Glutamatergic neuron (in vitro differentiated cells): ENCODE data around the gene LAMA1. TPM values are rescaled to one million over a fixed set of nuclear protein-coding genes. Genes with fewer than 3 reads are reported as not detected.

Experiments
- DNase-seq: peaks from one replicate; pipeline ENCODE4 v3.0.0; 2022
- H3K27ac Mint-ChIP-seq: one replicate; pipeline ENCODE4 v1.8.0; 2020; ENCODE audit warnings: mild to moderate bottlenecking, mixed read lengths, inconsistent platforms; ENCODE audit not compliant: unreplicated experiment
- H3K27me3 Mint-ChIP-seq: one replicate; pipeline ENCODE4 v1.8.0; 2020; ENCODE audit warnings: mild to moderate bottlenecking, moderate library complexity, mixed read lengths, inconsistent platforms; ENCODE audit not compliant: unreplicated experiment
- H3K36me3 Mint-ChIP-seq: one replicate; pipeline ENCODE4 v1.8.0; 2020; ENCODE audit warnings: mild to moderate bottlenecking, mixed read lengths, inconsistent platforms; ENCODE audit not compliant: unreplicated experiment
- H3K4me1 Mint-ChIP-seq: one replicate; pipeline ENCODE4 v1.8.0; 2020; ENCODE audit warnings: mild to moderate bottlenecking, low read depth, mixed read lengths, inconsistent platforms; ENCODE audit not compliant: unreplicated experiment
- H3K4me3 Mint-ChIP-seq: one replicate; pipeline ENCODE4 v1.8.0; 2020; ENCODE audit warnings: mild to moderate bottlenecking, mixed read lengths, inconsistent platforms; ENCODE audit not compliant: unreplicated experiment
- H3K9me3 Mint-ChIP-seq: one replicate; pipeline ENCODE4 v1.8.0; 2020; ENCODE audit warnings: mild to moderate bottlenecking, moderate library complexity, mixed read lengths, inconsistent platforms; ENCODE audit not compliant: unreplicated experiment
- CTCF ChIP-seq: fragments of 200-600 bp; sonication (generic); IDR thresholded peaks from one replicate; pipeline ENCODE4 v1.5.0; 2021; ENCODE audit not compliant: partially characterized antibody, unreplicated experiment
- total RNA-seq: library from RNA; stranded (reverse); fragmentation: NEBNext Ultra II Directional; extraction: Animal tissue kit (Norgen Biotek cat#: 25700); gene quantifications from one replicate; pipeline ENCODE4 v1.2.1, GENCODE V29; 2021; ENCODE audit not compliant: unreplicated experiment

Gene LAMA1
- total RNA-seq, 1 donor from 2014 or later = 32.0 TPM

- H3K27me3 Mint-ChIP-seq = peaks cover 1% of the 10 kb centered on the region
- H3K4me3 Mint-ChIP-seq = no peak overlapping the region
- H3K36me3 Mint-ChIP-seq = no peaks in the 10 kb centered on the region
- H3K9me3 Mint-ChIP-seq = no peaks in the 10 kb centered on the region
- no peak overlapping the region for H3K27ac Mint-ChIP-seq
- no peaks in the 10 kb centered on the region for H3K4me1 Mint-ChIP-seq
- no peak for DNase-seq
- no peak for TF ChIP-seq CTCF
Observed at GRCh38 chr18:6947338-6948030, 170.1 kb downstream of the LAMA1 start.

GRCh38 chr18:6943143-6943542 is 174.5 kb downstream of the LAMA1 start:
- Mint-ChIP-seq H3K27ac (no peak overlapping the region), H3K4me3 (no peak overlapping the region), H3K9me3 (no peaks in the 10 kb centered on the region), H3K36me3 (no peaks in the 10 kb centered on the region), H3K27me3 (no peaks in the 10 kb centered on the region), H3K4me1 (no peaks in the 10 kb centered on the region)
- DNase-seq = no peak
- TF ChIP-seq CTCF = no peak

GRCh38 chr18:6942742-6943141 is 174.9 kb downstream of the LAMA1 start:
- H3K27ac Mint-ChIP-seq = no peak overlapping the region
- TF ChIP-seq CTCF = no peak
- H3K36me3 Mint-ChIP-seq = no peaks in the 10 kb centered on the region
- no peak overlapping the region for H3K4me3 Mint-ChIP-seq
- H3K4me1 Mint-ChIP-seq = no peaks in the 10 kb centered on the region
- H3K27me3 Mint-ChIP-seq = no peaks in the 10 kb centered on the region
- H3K9me3 Mint-ChIP-seq = no peaks in the 10 kb centered on the region
- DNase-seq = no peak

GRCh38 chr18:6941996-6942395 is 175.6 kb downstream of the LAMA1 start:
- no peak for DNase-seq
- no peak overlapping the region for H3K4me3 Mint-ChIP-seq

More at GRCh38 chr18:6941996-6942395, 175.6 kb downstream of the LAMA1 start:
- H3K36me3 Mint-ChIP-seq = no peaks in the 10 kb centered on the region
- H3K27ac Mint-ChIP-seq = no peak overlapping the region
- H3K9me3 Mint-ChIP-seq = no peaks in the 10 kb centered on the region
- no peaks in the 10 kb centered on the region for H3K27me3 Mint-ChIP-seq
- H3K4me1 Mint-ChIP-seq = no peaks in the 10 kb centered on the region
- TF ChIP-seq CTCF = no peak
